Measurements from ENCODE around the gene KDM4C. TPM values are rescaled to one million over a fixed set of nuclear protein-coding genes. Genes with fewer than 3 reads are reported as not detected.
"Not testable (repeated sequence)": the region's sequence is repeated elsewhere in the genome, so short reads cannot be mapped to it uniquely, and the experiment has no call there.

Gene KDM4C
- total and polyA plus RNA-seq, 4 donors: 18.9 to 69.5 (median 29.1) TPM

- 100% methylated on average over 1 of the region's 2 CpGs for WGBS (ENCODE audit: insufficient coverage)
- no peak for DNase-seq (ENCODE audit: low read depth in 4 of 6, low spot score in 6 of 6)
- Histone ChIP-seq H3K27me3 (ENCODE audit: control insufficient read depth, insufficient read depth, low read length) (no peaks in the 10 kb centered on the region), H3K27ac (ENCODE audit: low read depth, low read length) (no peak overlapping the region), H3K4me1 (ENCODE audit: control insufficient read depth, insufficient read depth, low read length) (no peaks in the 10 kb centered on the region), H3K36me3 (ENCODE audit: control insufficient read depth, insufficient read depth, low read length) (peaks cover 8% of the 10 kb centered on the region), H3K4me3 (ENCODE audit: low read depth, low read length) (no peak overlapping the region), H3K9me3 (ENCODE audit: control insufficient read depth, insufficient read depth, low read length) (no peaks in the 10 kb centered on the region)
These were observed 248.6 kb downstream of the KDM4C start for GRCh38 chr9:7006417-7006816.

- WGBS (ENCODE audit: insufficient coverage): 50% methylated on average over 2 of the region's 2 CpGs
- Histone ChIP-seq H3K27ac (ENCODE audit: low read depth, low read length) (no peak overlapping the region), H3K36me3 (ENCODE audit: control insufficient read depth, insufficient read depth, low read length) (peaks cover 10% of the 10 kb centered on the region), H3K27me3 (ENCODE audit: control insufficient read depth, insufficient read depth, low read length) (no peaks in the 10 kb centered on the region), H3K4me1 (ENCODE audit: control insufficient read depth, insufficient read depth, low read length) (no peaks in the 10 kb centered on the region), H3K9me3 (ENCODE audit: control insufficient read depth, insufficient read depth, low read length) (no peaks in the 10 kb centered on the region), H3K4me3 (ENCODE audit: low read depth, low read length) (no peak overlapping the region)
- no peak for DNase-seq (ENCODE audit: low read depth in 4 of 6, low spot score in 6 of 6)
These were observed 250.6 kb downstream of the KDM4C start for GRCh38 chr9:7008411-7008810.

GRCh38 chr9:7009065-7009464 lies 251.3 kb downstream of the KDM4C start:
- Histone ChIP-seq H3K4me1 (ENCODE audit: control insufficient read depth, insufficient read depth, low read length) (no peaks in the 10 kb centered on the region), H3K36me3 (ENCODE audit: control insufficient read depth, insufficient read depth, low read length) (peaks cover 10% of the 10 kb centered on the region), H3K27me3 (ENCODE audit: control insufficient read depth, insufficient read depth, low read length) (no peaks in the 10 kb centered on the region), H3K4me3 (ENCODE audit: low read depth, low read length) (no peak overlapping the region), H3K9me3 (ENCODE audit: control insufficient read depth, insufficient read depth, low read length) (no peaks in the 10 kb centered on the region), H3K27ac (ENCODE audit: low read depth, low read length) (no peak overlapping the region)
- WGBS (ENCODE audit: insufficient coverage): no CpG with 5 or more reads among the region's 1 CpG
- DNase-seq (ENCODE audit: low read depth in 4 of 6, low spot score in 6 of 6): no peak

GRCh38 chr9:7011395-7012067 lies 253.8 kb downstream of the KDM4C start:
- no peak for DNase-seq (ENCODE audit: low read depth in 4 of 6, low spot score in 6 of 6)
- H3K9me3 ChIP-seq (ENCODE audit: control insufficient read depth, insufficient read depth, low read length): no peaks in the 10 kb centered on the region
- WGBS (ENCODE audit: insufficient coverage): 87% methylated on average over 3 of the region's 8 CpGs
- H3K36me3 ChIP-seq (ENCODE audit: control insufficient read depth, insufficient read depth, low read length): peaks cover 10% of the 10 kb centered on the region
- no peak overlapping the region for H3K27ac ChIP-seq (ENCODE audit: low read depth, low read length)
- no peaks in the 10 kb centered on the region for H3K4me1 ChIP-seq (ENCODE audit: control insufficient read depth, insufficient read depth, low read length)
- H3K4me3 ChIP-seq (ENCODE audit: low read depth, low read length): no peak overlapping the region
- H3K27me3 ChIP-seq (ENCODE audit: control insufficient read depth, insufficient read depth, low read length): no peaks in the 10 kb centered on the region

- Histone ChIP-seq H3K36me3 (ENCODE audit: control insufficient read depth, insufficient read depth, low read length) (peaks cover 2% of the 10 kb centered on the region), H3K4me3 (ENCODE audit: low read depth, low read length) (no peak overlapping the region), H3K27ac (ENCODE audit: low read depth, low read length) (no peak overlapping the region), H3K9me3 (ENCODE audit: control insufficient read depth, insufficient read depth, low read length) (no peaks in the 10 kb centered on the region), H3K27me3 (ENCODE audit: control insufficient read depth, insufficient read depth, low read length) (no peaks in the 10 kb centered on the region), H3K4me1 (ENCODE audit: control insufficient read depth, insufficient read depth, low read length) (no peaks in the 10 kb centered on the region)
- DNase-seq (ENCODE audit: low read depth in 4 of 6, low spot score in 6 of 6): no peak
- 89% methylated on average over 4 of the region's 4 CpGs for WGBS (ENCODE audit: insufficient coverage)
These were observed 270.2 kb downstream of the KDM4C start for GRCh38 chr9:7027996-7028395.

- H3K27me3 ChIP-seq (ENCODE audit: control insufficient read depth, insufficient read depth, low read length): no peaks in the 10 kb centered on the region
- H3K36me3 ChIP-seq (ENCODE audit: control insufficient read depth, insufficient read depth, low read length): peaks cover 2% of the 10 kb centered on the region
- H3K9me3 ChIP-seq (ENCODE audit: control insufficient read depth, insufficient read depth, low read length): no peaks in the 10 kb centered on the region
- DNase-seq (ENCODE audit: low read depth in 4 of 6, low spot score in 6 of 6): no peak
- H3K4me1 ChIP-seq (ENCODE audit: control insufficient read depth, insufficient read depth, low read length): no peaks in the 10 kb centered on the region
- no peak overlapping the region for H3K4me3 ChIP-seq (ENCODE audit: low read depth, low read length)
- 94% methylated on average over 5 of the region's 10 CpGs for WGBS (ENCODE audit: insufficient coverage)
- H3K27ac ChIP-seq (ENCODE audit: low read depth, low read length): no peak overlapping the region
These were observed 270.8 kb downstream of the KDM4C start for GRCh38 chr9:7028591-7028990.

GRCh38 chr9:7030943-7031342 lies 273.2 kb downstream of the KDM4C start:
- not testable (repeated sequence) for H3K4me3 ChIP-seq (ENCODE audit: low read depth, low read length); H3K27ac ChIP-seq (ENCODE audit: low read depth, low read length); DNase-seq (ENCODE audit: low read depth in 4 of 6, low spot score in 6 of 6); H3K27me3 ChIP-seq (ENCODE audit: control insufficient read depth, insufficient read depth, low read length); H3K9me3 ChIP-seq (ENCODE audit: control insufficient read depth, insufficient read depth, low read length); H3K36me3 ChIP-seq (ENCODE audit: control insufficient read depth, insufficient read depth, low read length); H3K4me1 ChIP-seq (ENCODE audit: control insufficient read depth, insufficient read depth, low read length)

- DNase-seq (ENCODE audit: low read depth in 4 of 6, low spot score in 6 of 6): peak in 2 of 6 donors; percentile 26 to 58
- no peaks in the 10 kb centered on the region for H3K36me3 ChIP-seq (ENCODE audit: control insufficient read depth, insufficient read depth, low read length)
- no peaks in the 10 kb centered on the region for H3K27me3 ChIP-seq (ENCODE audit: control insufficient read depth, insufficient read depth, low read length)
- no peak overlapping the region for H3K27ac ChIP-seq (ENCODE audit: low read depth, low read length)
- no peaks in the 10 kb centered on the region for H3K9me3 ChIP-seq (ENCODE audit: control insufficient read depth, insufficient read depth, low read length)
- 82% methylated on average over 3 of the region's 5 CpGs for WGBS (ENCODE audit: insufficient coverage)
- no peaks in the 10 kb centered on the region for H3K4me1 ChIP-seq (ENCODE audit: control insufficient read depth, insufficient read depth, low read length)
- H3K4me3 ChIP-seq (ENCODE audit: low read depth, low read length): no peak overlapping the region
These were observed 275.6 kb downstream of the KDM4C start for GRCh38 chr9:7033076-7034045.

- DNase-seq (ENCODE audit: low read depth in 4 of 6, low spot score in 6 of 6): peak in 1 of 6 donors; percentile 59
- no peak overlapping the region for H3K27ac ChIP-seq (ENCODE audit: low read depth, low read length)
- H3K36me3 ChIP-seq (ENCODE audit: control insufficient read depth, insufficient read depth, low read length): no peaks in the 10 kb centered on the region
- H3K4me1 ChIP-seq (ENCODE audit: control insufficient read depth, insufficient read depth, low read length): no peaks in the 10 kb centered on the region
- no peak overlapping the region for H3K4me3 ChIP-seq (ENCODE audit: low read depth, low read length)
- H3K9me3 ChIP-seq (ENCODE audit: control insufficient read depth, insufficient read depth, low read length): no peaks in the 10 kb centered on the region
- H3K27me3 ChIP-seq (ENCODE audit: control insufficient read depth, insufficient read depth, low read length): no peaks in the 10 kb centered on the region
- no CpG with 5 or more reads among the region's 3 CpGs for WGBS (ENCODE audit: insufficient coverage)
These were observed 279.4 kb downstream of the KDM4C start for GRCh38 chr9:7037176-7037575.

- Histone ChIP-seq H3K36me3 (ENCODE audit: control insufficient read depth, insufficient read depth, low read length) (no peaks in the 10 kb centered on the region), H3K4me1 (ENCODE audit: control insufficient read depth, insufficient read depth, low read length) (no peaks in the 10 kb centered on the region), H3K9me3 (ENCODE audit: control insufficient read depth, insufficient read depth, low read length) (no peaks in the 10 kb centered on the region), H3K27ac (ENCODE audit: low read depth, low read length) (no peak overlapping the region), H3K27me3 (ENCODE audit: control insufficient read depth, insufficient read depth, low read length) (no peaks in the 10 kb centered on the region), H3K4me3 (ENCODE audit: low read depth, low read length) (no peak overlapping the region)
- WGBS (ENCODE audit: insufficient coverage): 100% methylated on average over 1 of the region's 3 CpGs
- no peak for DNase-seq (ENCODE audit: low read depth in 4 of 6, low spot score in 6 of 6)
These were observed 284.4 kb downstream of the KDM4C start for GRCh38 chr9:7042124-7042523.
